ENCODE data around the gene TMEM54.

- TF ChIP-seq POLR2A (IDR thresholded peaks at IDR 0.05) (no peak), CTCF (IDR thresholded peaks at IDR 0.05) (no peak)
Measured at GRCh38 chr1:32898958-32899357, 2.2 kb downstream of the TMEM54 start.

Measured in lower leg skin (tissue), 3 donors.